GM12875 (cell line): Measurements from ENCODE around the gene GRAMD2A.

Experiments
- H3K4me3 ChIP-seq: one replicate; pipeline ENCODE4 v1.5.1; 2011; ENCODE audit warnings: low read depth, low read length, control low read depth
- TF ChIP-seq, protein P1 (sequence below): IDR thresholded peaks from 2 replicates; pipeline ENCODE4 v1.5.1; 2011; ENCODE audit warnings: low read depth, mild to moderate bottlenecking, control low read depth, inconsistent platforms, low read length, moderate library complexity, borderline replicate concordance; ENCODE audit not compliant: insufficient read depth

Gene GRAMD2A

DNA sequence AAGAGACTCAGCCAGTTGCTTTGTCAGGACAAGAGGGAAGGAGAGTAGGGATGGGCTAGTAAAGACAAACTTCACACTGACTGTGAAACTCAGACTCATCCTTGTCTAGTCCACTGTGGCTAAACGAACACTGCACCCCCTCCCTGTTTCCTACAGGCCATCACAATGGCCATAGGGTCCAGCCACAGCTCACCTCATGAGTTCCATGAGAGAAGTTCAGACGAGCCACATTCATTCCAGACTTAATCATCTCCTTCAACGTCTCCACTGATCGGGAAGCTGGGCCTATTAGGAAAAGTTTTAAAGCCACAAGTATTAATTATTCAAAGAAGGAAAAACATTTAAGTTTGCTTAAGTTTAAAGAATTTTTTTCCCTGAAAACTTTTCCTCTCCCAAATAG, 19.6 kb upstream of the GRAMD2A start:
- no peak overlapping the region for H3K4me3 ChIP-seq
- TF ChIP-seq, protein P1, sequence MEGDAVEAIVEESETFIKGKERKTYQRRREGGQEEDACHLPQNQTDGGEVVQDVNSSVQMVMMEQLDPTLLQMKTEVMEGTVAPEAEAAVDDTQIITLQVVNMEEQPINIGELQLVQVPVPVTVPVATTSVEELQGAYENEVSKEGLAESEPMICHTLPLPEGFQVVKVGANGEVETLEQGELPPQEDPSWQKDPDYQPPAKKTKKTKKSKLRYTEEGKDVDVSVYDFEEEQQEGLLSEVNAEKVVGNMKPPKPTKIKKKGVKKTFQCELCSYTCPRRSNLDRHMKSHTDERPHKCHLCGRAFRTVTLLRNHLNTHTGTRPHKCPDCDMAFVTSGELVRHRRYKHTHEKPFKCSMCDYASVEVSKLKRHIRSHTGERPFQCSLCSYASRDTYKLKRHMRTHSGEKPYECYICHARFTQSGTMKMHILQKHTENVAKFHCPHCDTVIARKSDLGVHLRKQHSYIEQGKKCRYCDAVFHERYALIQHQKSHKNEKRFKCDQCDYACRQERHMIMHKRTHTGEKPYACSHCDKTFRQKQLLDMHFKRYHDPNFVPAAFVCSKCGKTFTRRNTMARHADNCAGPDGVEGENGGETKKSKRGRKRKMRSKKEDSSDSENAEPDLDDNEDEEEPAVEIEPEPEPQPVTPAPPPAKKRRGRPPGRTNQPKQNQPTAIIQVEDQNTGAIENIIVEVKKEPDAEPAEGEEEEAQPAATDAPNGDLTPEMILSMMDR = no peak

DNA sequence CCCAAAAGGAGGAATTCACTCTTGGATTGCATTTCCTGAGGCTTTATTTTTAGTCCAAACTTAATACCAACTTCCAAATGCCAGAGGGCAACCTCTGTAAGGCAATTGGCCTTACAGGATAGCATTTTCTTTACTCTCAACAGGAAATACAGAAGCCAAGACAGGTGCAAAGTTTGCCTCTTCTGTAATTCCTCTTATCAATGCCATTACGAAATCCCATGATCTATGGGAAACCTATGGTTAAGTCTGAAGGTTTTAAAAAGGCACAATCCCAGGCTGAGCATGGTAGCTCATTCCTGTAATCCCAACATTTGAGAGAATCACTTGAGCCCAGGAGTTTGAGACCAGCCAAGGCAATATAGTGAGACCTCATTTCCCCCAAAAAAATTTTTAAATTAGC, 18.5 kb upstream of the GRAMD2A start:
- TF ChIP-seq, protein P1 = no peak
- H3K4me3 ChIP-seq = no peak overlapping the region

DNA sequence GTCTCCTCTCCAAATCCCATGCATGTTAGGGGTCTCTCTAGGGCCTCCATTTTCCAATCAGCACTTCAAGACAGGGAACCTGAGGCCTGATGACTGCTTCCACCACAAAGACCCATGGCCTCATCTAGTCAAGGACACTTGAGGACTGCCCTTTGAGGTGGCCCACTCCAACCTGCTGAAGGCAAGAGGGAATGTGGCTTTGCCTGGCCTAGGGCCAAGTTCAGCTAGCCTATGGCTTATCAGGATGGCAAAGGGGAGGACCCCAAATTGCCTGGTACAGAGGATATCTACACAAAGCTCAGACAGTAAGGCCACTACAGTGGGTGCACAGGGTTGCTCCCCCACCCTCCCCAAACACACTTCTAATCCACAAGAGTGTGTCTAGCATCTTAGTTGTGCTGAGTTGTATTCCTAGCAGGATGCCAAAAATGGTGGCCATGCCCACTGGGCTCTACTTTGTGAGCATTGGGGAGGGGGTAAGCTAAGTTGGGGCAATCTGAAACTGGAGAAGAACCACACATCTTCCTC, 10.0 kb upstream of the GRAMD2A start:
- TF ChIP-seq, protein P1 = no peak
- H3K4me3 ChIP-seq = no peak overlapping the region

DNA sequence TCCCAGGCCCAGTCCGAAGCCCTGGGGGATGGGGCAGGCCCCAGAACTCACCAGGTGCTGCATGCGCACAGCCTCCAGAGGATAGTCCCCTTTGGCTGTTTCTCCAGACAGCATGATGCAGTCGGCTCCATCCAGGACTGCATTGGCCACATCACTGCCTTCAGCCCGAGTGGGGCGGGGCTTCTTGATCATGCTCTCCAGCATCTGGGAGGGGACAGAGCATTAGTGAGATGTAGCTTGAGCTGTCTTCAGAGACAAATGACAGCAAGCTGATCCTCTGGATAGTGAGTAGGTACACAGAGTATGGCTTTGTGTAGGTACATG, 9.1 kb upstream of the GRAMD2A start:
- H3K4me3 ChIP-seq = no peak overlapping the region
- TF ChIP-seq, protein P1 = no peak

DNA sequence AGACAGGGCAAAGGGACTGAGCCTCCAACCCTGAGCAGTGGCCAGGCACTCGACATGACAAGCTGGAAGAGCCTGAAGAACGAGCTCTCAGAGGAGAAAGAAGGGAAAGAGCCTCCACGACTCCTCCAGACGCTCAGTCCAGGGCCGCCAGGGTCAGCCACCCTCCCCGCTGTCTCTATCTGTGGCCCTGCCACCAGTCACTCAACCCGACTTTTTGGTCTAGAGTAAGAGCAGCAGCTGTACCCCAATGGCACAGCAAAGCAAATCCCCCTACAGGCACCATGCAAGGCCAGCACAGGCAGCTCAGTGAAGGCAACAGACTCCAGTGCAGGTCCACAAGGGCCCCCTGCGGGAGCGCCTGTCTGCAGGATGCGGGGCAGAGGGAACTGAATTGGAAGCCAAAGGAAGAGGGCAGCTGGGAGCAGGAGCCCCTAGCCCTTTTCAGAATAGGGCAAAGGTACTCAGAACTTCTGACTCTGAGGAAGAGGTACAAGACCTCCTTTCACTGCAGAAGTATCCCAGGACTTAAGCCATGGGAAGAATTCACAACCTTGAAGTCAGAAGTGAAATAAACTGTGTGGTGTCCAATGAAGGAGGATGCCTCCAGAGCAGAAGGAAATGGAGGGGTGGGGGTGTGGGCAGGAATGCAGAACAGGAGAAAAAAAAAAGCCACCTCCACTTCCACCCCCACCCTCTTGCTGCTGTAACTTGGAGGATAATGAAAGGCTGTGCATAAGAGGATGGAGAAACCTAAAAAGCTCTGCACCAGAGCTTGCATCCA, 8.5 kb upstream of the GRAMD2A start:
- TF ChIP-seq, protein P1 = no peak
- no peak overlapping the region for H3K4me3 ChIP-seq

DNA sequence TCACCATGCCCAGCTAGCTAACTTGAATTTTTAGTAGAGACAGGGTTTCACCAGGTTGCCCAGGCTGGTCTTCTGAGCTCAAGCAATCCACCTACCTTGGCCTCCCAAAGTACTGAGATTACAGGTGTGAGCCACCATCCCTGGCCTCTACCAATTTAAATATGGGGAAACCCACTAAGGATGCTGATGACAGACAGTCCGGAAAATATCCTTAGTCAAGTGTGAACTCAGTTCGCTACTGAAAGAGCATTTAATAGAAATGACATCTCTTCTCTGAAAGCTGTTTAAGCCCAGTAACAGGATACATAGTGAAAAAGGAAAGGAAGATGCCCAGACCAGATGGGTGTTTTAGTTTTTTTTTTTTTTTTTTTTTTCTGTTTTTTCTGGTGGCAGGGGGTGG, 7.7 kb upstream of the GRAMD2A start:
- H3K4me3 ChIP-seq = no peak overlapping the region
- TF ChIP-seq, protein P1 = no peak

DNA sequence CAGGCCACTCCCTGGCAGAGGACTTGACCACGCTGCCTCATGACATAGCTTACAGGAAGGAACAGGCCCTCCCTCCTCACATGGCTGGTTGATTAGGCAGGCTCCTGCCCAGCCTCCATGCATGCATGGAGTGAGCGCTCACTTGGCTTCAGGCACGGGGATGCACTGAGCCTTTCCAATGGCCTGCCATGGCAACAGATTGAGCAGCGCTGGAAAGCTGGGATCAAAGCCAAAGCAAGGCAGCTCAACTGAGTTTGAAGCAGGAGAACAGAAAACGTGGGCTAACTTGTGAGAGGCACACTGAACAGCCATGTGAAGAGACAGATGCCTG, 5.9 kb upstream of the GRAMD2A start:
- TF ChIP-seq, protein P1 = no peak
- no peak overlapping the region for H3K4me3 ChIP-seq
